Measurements from ENCODE around the gene CBFA2T3.

DNA sequence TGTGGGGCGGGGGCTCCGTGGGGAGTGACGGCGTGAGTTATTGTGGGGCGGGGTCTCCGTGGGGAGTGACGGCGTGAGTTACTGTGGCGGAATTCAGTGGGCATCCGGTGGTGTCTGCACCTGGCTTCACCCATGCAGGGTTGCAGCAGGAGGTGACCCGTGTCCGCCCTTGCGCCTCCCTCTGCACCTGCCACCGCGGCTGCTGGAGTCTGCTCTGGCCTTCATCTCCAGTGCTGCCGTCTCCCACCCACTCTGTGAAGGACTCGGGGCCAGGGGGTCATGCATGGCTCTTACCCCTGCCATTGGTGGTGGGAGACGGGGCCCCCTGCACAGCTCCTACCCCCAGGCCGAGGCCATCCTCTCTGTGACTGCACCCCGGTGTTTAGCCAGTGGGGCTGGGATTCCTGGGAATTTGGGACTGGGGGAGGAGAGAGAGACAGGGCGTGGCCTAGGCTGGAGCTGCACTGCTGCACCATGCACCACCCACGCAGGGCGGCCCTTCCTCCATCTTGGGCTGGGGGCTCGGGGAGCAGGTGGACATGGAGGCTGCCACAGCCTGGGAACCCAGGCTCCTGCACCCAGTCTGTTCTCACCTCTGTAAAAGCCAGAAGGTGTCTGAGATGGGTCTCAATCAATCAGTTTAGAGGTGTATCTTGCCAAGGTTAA, 109.3 kb downstream of the CBFA2T3 start:
- TF ChIP-seq POLR2A (IDR thresholded peaks at IDR 0.05) = no peak
- no peak for TF ChIP-seq CTCF (IDR thresholded peaks at IDR 0.05)
